Fibroblast of the conjunctiva (primary cell): ENCODE results near the gene CEACAM5.
"Not testable (repeated sequence)": the region's sequence is repeated elsewhere in the genome, so short reads cannot be mapped to it uniquely, and the experiment has no call there.

ENCODE experiments used
- DNase-seq: peaks from one replicate; pipeline ENCODE4 v3.0.0-alpha.2; 2010; ENCODE audit warnings: low read depth

The CEACAM5 gene

DNA sequence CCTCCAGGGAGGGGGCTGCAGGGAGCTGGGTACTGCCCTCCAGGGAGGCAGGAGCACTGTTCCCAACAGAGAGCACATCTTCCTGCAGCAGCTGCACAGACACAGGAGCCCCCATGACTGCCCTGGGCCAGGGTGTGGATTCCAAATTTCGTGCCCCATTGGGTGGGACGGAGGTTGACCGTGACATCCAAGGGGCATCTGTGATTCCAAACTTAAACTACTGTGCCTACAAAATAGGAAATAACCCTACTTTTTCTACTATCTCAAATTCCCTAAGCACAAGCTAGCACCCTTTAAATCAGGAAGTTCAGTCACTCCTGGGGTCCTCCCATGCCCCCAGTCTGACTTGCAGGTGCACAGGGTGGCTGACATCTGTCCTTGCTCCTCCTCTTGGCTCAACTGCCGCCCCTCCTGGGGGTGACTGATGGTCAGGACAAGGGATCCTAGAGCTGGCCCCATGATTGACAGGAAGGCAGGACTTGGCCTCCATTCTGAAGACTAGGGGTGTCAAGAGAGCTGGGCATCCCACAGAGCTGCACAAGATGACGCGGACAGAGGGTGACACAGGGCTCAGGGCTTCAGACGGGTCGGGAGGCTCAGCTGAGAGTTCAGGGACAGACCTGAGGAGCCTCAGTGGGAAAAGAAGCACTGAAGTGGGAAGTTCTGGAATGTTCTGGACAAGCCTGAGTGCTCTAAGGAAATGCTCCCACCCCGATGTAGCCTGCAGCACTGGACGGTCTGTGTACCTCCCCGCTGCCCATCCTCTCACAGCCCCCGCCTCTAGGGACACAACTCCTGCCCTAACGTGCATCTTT lies 7.8 kb upstream of the CEACAM5 start:
- no peak for DNase-seq

DNA sequence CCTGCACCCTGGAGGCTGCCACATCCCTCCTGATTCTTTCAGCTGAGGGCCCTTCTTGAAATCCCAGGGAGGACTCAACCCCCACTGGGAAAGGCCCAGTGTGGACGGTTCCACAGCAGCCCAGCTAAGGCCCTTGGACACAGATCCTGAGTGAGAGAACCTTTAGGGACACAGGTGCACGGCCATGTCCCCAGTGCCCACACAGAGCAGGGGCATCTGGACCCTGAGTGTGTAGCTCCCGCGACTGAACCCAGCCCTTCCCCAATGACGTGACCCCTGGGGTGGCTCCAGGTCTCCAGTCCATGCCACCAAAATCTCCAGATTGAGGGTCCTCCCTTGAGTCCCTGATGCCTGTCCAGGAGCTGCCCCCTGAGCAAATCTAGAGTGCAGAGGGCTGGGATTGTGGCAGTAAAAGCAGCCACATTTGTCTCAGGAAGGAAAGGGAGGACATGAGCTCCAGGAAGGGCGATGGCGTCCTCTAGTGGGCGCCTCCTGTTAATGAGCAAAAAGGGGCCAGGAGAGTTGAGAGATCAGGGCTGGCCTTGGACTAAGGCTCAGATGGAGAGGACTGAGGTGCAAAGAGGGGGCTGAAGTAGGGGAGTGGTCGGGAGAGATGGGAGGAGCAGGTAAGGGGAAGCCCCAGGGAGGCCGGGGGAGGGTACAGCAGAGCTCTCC lies 6.9 kb upstream of the CEACAM5 start:
- DNase-seq = no peak

DNA sequence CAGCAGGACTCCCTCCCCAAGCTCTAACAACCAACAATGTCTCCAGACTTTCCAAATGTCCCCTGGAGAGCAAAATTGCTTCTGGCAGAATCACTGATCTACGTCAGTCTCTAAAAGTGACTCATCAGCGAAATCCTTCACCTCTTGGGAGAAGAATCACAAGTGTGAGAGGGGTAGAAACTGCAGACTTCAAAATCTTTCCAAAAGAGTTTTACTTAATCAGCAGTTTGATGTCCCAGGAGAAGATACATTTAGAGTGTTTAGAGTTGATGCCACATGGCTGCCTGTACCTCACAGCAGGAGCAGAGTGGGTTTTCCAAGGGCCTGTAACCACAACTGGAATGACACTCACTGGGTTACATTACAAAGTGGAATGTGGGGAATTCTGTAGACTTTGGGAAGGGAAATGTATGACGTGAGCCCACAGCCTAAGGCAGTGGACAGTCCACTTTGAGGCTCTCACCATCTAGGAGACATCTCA lies 6.2 kb upstream of the CEACAM5 start:
- DNase-seq = no peak

DNA sequence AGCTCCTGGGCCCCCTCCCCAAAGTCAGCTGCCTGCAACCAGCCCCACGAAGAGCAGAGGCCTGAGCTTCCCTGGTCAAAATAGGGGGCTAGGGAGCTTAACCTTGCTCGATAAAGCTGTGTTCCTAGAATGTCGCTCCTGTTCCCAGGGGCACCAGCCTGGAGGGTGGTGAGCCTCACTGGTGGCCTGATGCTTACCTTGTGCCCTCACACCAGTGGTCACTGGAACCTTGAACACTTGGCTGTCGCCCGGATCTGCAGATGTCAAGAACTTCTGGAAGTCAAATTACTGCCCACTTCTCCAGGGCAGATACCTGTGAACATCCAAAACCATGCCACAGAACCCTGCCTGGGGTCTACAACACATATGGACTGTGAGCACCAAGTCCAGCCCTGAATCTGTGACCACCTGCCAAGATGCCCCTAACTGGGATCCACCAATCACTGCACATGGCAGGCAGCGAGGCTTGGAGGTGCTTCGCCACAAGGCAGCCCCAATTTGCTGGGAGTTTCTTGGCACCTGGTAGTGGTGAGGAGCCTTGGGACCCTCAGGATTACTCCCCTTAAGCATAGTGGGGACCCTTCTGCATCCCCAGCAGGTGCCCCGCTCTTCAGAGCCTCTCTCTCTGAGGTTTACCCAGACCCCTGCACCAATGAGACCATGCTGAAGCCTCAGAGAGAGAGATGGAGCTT lies 4.7 kb upstream of the CEACAM5 start:
- no peak for DNase-seq

DNA sequence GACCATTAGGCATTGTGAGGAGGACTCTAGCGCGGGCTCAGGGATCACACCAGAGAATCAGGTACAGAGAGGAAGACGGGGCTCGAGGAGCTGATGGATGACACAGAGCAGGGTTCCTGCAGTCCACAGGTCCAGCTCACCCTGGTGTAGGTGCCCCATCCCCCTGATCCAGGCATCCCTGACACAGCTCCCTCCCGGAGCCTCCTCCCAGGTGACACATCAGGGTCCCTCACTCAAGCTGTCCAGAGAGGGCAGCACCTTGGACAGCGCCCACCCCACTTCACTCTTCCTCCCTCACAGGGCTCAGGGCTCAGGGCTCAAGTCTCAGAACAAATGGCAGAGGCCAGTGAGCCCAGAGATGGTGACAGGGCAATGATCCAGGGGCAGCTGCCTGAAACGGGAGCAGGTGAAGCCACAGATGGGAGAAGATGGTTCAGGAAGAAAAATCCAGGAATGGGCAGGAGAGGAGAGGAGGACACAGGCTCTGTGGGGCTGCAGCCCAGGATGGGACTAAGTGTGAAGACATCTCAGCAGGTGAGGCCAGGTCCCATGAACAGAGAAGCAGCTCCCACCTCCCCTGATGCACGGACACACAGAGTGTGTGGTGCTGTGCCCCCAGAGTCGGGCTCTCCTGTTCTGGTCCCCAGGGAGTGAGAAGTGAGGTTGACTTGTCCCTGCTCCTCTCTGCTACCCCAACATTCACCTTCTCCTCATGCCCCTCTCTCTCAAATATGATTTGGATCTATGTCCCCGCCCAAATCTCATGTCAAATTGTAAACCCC lies 2.8 kb upstream of the CEACAM5 start:
- DNase-seq = no peak

DNA sequence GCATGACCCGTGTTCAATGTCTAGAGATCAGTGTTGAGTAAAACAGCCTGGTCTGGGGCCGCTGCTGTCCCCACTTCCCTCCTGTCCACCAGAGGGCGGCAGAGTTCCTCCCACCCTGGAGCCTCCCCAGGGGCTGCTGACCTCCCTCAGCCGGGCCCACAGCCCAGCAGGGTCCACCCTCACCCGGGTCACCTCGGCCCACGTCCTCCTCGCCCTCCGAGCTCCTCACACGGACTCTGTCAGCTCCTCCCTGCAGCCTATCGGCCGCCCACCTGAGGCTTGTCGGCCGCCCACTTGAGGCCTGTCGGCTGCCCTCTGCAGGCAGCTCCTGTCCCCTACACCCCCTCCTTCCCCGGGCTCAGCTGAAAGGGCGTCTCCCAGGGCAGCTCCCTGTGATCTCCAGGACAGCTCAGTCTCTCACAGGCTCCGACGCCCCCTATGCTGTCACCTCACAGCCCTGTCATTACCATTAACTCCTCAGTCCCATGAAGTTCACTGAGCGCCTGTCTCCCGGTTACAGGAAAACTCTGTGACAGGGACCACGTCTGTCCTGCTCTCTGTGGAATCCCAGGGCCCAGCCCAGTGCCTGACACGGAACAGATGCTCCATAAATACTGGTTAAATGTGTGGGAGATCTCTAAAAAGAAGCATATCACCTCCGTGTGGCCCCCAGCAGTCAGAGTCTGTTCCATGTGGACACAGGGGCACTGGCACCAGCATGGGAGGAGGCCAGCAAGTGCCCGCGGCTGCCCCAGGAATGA lies 1.5 kb upstream of the CEACAM5 start:
- DNase-seq = no peak

DNA sequence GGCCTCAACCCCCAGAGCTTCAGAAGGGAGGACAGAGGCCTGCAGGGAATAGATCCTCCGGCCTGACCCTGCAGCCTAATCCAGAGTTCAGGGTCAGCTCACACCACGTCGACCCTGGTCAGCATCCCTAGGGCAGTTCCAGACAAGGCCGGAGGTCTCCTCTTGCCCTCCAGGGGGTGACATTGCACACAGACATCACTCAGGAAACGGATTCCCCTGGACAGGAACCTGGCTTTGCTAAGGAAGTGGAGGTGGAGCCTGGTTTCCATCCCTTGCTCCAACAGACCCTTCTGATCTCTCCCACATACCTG lies 969 bp upstream of the CEACAM5 start:
- DNase-seq = no peak

DNA sequence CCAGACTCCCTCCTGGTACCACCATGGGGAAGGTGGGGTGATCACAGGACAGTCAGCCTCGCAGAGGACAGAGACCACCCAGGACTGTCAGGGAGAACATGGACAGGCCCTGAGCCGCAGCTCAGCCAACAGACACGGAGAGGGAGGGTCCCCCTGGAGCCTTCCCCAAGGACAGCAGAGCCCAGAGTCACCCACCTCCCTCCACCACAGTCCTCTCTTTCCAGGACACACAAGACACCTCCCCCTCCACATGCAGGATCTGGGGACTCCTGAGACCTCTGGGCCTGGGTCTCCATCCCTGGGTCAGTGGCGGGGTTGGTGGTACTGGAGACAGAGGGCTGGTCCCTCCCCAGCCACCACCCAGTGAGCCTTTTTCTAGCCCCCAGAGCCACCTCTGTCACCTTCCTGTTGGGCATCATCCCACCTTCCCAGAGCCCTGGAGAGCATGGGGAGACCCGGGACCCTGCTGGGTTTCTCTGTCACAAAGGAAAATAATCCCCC lies 505 bp upstream of the CEACAM5 start:
- DNase-seq = no peak

DNA sequence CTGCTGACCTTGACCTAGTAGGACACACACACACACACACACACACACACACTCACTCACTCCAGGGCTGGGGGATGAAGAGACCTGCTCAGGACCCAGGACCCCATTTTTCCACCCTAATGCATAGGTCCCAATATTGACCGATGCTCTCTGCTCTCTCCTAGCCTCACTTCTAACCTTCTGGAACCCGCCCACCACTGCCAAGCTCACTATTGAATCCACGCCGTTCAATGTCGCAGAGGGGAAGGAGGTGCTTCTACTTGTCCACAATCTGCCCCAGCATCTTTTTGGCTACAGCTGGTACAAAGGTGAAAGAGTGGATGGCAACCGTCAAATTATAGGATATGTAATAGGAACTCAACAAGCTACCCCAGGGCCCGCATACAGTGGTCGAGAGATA lies 1.1 kb downstream of the CEACAM5 start:
- DNase-seq = not testable (repeated sequence)

DNA sequence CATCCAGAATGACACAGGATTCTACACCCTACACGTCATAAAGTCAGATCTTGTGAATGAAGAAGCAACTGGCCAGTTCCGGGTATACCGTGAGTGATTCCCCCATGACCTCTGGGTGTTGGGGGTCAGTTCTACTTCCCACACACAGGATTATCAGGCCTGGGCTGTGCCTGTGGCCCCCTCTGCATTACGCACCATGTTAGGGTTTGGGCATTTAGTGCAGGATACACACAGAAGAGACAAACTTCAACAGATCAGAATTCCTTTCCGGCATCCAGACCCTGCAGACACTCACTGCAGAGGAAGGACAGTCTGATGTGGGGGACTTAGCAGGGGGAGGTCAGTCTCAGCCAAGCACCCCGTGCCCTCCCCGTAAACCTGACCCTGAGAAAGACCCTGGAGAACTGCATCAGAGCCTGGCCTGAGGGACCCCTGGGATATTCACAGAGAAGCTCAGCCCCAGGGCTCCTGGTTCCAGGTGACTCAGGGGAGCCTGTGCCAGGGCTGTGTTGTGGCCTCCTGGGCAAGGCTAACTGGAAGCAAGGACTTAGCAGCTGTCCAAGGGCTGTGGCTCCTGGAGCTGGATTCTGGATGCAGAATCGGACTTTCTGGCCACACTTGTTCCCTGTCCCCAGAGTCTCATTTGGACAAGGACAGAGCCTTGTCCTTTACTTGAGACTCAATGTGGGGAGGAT lies 1.7 kb downstream of the CEACAM5 start:
- DNase-seq = no peak

DNA sequence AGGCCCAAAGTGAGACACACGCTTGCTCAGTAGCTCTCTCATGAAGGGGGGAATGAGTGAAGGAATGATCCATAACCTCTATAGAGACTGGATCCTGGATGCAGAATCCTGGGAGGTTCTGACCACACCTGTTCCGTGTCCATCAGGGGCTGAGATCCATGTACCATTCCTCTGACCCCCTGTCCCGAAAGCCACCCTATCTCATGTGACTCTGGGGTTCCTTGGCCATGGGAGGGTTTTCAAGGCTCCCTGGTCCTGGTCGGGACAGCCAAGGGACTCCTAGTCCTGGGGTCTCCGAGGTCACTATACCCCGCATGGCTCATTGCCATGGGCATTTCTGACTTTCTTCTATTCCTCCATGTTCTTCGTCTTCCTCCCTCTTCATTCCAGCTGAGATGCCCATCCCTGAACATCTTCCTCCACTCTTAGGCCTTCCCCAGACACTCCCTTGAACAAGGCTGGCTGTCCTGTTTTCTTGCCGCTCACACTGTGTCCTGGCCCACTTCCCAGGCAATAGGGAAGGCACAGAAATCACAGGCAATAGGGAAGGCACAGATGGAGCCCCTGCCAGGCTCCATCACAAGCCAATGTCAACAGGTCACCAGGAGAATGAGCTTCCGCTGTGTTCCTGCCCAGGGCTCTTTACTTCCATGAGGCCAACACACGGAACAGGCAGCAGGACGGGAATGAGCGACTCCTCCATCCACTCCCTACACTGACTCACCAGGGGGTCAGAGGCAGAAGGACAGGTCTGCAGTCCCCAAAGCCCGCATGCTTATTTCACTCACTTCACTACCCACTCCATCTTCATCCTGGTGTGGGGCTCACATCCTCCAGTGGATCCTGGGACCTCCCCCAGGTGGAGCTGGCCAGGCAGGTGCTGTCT lies 3.2 kb downstream of the CEACAM5 start:
- DNase-seq = no peak

DNA sequence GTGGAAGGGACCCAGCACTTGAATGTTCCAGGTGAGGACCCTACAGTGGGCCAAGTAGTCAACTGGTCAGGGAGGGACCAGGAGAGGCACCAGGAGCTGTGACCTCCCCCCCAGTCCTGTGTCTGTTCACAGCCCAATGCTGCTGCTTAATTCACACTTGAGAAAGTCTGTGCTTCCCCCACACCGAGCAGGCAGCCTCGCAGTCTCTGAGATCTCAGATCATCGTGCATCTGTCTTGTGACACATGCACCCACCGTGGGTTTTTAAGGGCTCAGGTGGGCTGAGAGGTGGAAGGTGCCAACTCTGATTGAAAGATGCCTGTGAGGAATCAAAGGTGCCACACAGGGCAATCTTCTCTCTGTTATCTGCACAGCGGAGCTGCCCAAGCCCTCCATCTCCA lies 6.2 kb downstream of the CEACAM5 start:
- DNase-seq = no peak

DNA sequence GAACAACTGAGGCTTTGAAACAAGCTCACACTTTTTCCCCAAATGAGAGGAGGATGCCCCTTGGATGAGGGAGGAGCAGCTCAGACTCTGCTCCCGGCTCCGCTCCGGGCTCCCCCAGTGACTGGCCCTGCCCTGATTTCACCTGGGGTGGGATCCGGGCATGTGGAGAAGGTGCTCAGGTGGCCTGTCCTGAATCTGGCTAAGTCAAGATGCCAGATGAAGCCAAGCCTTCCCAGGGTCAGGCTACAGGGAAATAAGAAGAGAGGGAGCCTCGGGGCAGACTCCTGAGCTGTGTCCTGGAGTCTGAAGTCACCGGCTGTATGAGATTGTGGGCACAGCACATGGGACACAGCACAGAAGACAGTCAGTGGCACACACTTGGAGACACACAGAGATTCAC lies 10.3 kb downstream of the CEACAM5 start:
- no peak for DNase-seq

DNA sequence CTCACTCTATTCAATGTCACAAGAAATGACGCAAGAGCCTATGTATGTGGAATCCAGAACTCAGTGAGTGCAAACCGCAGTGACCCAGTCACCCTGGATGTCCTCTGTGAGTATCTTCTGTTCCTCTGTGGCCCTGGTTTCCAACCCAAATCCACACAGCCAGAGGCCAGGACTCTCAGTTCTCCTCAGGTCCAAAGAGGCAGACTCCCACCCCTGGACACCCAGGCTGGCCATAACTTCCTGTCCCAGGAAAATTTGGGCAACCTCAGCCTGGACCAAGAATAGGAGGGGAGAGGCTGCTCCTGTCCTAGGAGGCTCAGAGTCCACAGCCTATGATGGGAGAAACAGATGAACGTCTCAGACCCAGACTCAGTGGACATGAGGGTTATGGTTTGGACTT lies 11.7 kb downstream of the CEACAM5 start:
- no peak for DNase-seq

DNA sequence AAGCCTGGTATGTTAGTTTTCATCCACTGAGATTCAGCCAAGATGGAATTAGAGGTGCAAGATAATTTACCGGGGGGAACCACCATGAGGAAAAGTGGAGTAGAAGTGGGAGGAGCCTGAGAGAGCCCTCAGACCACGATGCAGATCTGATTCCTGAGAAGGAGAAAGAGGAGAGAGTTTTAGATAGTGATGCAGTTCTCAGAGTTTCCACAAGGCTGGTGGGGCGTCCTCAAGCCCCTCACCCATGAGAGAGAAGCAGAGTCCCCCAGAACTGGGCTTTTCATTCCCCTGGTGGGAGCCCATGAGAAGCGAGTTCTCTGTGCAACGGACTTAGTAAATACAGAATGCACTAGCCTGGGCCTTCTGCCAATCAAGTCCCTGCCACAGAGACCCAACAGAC lies 18.1 kb downstream of the CEACAM5 start:
- no peak for DNase-seq

DNA sequence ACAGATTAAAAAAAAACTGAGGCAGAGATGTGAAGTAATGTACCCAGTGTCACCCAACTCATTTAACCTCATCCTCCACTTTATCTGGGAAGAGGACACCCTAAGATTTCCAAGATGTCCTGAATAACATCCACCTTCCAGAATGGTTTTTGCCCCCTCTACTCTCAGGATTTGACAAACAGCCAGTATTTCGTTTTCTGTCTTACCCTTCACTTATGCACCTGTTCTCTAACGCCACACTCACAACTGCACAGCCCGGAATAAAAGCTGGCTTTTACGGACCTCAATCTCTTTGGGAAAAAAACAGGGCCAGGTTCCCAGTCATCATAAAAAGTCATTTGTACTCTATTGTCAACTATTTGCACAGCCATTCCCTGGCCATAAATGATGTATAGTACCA lies 25.7 kb downstream of the CEACAM5 start:
- no peak for DNase-seq

DNA sequence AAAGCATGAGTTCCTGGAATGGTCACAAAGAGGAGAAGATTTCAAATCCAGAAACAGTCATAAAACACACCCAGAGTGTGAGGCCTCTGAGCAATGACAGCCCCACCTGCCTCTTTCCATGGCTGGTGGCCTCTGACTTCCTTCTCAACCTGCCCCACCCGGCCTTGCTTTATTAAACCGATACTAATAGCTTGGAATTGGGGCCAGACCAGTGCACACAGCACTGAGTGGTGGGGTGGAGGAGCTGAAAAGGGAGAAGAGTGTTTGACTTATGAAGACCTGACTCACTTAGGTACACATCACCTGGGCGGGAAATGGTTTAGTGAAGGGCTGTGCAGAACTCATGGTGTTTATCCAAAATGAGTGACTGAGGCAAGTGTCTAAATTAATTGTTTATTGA lies 26.2 kb downstream of the CEACAM5 start:
- no peak for DNase-seq

DNA sequence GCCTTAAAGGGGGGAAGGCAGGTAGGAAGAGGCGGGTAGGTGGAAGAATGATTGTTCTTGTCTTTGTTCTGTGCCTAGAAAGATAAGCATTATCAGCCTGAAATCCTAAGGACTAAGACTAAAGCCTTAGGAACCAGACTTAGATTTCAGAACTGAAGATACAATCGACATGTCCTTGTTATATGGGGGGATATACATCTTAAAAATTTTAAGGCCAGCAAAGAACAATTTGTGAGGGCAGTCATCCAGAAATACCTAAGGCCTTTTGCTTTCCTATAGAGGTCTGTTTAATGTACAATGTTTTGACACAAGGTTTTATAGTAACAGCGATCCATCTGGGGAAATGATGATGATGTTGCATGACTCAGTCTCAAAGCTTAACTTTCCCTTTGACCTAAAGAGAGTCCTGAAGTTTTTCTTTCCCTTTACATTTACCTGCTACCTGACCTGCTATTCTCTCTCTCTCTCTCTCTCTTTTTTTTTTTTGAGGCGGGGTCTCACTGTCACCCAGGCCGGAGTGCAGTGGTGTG lies 26.7 kb downstream of the CEACAM5 start:
- DNase-seq = no peak

DNA sequence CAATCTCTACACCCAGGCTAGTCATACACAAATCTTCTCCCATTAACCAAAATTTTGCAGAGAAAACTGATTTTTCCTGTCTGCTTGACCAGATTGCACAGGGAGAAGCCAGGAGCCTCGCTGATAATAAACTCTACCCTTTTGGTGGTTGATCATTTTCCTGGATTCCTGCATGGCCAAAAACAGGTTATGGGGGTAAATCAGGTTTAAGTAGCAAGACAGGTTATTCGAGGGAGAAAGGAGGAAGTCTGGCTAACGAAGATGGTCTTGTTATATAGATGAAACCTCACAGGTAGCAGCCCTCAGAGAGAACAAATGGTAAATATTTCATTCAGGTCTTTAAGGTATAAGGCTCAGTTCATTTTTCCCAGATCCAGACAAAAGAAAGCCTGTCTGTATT lies 30.9 kb downstream of the CEACAM5 start:
- DNase-seq = no peak
